HG03442 (cell line): ENCODE measurements around the gene APOC4.

Source experiments
- ATAC-seq: cut with Tn5 transposase; IDR thresholded peaks from one replicate; pipeline ENCODE4 v1.9.1; 2021; ENCODE audit warnings: mild to moderate bottlenecking, moderate library complexity; ENCODE audit not compliant: unreplicated experiment

Gene APOC4

DNA sequence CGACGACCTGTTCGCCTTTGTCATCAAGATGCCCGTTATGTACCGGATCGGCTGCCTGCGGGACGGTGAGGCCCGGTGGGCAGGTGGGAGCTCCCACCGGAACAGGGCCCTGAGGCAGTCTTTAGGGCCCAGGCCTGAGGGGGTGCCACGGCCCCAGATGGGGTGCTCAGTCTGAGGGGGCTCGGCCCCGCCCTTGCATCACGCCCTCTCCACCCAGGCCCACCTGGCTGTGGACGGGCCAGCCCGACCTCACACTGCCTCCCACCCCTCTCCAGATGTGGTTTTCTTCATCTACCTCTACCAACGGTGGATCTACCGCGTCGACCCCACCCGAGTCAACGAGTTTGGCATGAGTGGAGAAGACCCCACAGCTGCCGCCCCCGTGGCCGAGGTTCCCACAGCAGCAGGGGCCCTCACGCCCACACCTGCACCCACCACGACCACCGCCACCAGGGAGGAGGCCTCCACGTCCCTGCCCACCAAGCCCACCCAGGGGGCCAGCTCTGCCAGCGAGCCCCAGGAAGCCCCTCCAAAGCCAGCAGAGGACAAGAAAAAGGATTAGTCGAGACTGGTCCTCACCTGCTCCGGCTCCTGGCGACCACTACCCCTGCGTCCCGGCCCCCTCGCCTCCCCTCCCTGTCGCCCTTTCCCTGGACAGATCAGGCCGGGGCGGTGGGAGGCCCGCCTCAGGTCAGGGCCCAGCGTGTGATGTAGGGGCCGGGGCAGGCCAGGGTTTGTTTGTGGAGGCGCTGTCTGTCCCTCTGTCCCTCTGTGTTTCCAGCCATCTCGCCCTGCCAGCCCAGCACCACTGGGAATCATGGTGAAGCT, 50.5 kb downstream of the APOC4 start:
- no peak for ATAC-seq

DNA sequence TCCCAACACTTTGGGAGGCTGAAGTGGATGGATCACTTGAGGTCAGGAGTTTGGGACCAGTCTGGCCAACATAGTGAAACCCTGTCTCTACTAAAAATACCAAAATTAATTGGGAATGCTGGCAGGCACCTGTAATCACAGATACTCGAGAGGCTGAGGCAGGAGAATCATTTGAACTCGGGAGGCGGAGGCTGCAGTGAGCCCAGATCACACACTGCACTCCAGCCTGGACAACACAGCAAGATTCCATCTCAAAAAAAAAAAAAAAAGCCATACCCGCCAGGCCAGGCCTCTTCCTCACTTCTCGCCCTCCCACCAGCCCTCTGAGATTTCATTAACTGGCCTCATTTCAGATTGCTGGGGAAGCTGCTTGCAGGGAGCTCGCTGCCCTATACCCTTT, 51.5 kb downstream of the APOC4 start:
- ATAC-seq = no peak

DNA sequence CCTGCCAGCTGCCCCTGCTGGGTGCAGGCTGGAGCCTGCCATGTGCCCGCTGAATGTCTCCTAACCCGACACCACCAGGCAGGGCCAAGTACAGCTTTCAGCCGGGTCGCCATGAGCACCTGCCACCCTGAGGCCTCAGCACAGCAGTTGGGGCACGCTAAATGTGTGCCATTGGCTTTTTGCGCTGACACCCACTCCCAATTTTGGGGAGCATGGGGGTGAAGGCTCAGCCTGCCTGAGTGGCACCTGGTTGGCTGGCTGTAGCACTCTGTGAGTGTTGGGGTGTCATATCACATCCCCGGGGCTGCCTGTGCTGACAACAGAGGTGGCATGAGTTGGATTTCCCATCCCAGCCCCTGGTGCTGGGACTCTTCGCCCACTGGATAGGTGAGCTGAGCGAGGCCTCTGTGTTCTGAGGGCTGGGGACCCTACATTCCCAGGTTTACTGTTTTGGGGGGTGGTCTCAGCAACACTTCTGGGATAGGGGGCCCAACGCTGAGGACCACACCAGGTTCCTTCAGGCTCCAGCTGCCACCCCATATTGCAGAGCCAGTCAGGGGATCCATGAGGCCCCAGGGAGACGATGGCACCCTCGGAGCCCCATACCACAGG, 52.0 kb downstream of the APOC4 start:
- ATAC-seq = no peak
